HG03520 (cell line): ENCODE measurements around the gene UBL7.

Experiments
- ATAC-seq: cut with Tn5 transposase; IDR thresholded peaks from one replicate; pipeline ENCODE4 v1.9.1; 2021; ENCODE audit warnings: mild to moderate bottlenecking, moderate library complexity; ENCODE audit not compliant: unreplicated experiment

UBL7 gene

DNA sequence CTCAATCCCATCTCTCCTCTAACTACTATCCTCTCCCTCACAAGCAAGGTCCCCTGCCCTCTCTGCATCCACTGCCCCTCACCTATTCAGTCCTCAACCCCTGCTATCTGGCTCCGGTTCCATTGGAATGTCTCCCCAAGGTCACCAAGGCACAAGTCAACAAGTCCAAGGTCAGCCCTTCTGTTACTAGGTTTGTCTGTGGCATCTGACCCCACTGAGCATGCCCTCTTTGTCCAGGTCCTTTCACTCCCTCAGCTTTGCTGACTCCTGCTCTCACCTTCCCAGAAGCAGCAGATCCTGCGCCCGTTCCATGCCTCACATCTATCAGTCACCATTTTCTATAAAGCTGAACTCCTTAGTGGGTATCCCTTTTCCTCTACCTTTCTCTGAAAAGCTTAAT, 18.9 kb downstream of the UBL7 start:
- no peak for ATAC-seq

DNA sequence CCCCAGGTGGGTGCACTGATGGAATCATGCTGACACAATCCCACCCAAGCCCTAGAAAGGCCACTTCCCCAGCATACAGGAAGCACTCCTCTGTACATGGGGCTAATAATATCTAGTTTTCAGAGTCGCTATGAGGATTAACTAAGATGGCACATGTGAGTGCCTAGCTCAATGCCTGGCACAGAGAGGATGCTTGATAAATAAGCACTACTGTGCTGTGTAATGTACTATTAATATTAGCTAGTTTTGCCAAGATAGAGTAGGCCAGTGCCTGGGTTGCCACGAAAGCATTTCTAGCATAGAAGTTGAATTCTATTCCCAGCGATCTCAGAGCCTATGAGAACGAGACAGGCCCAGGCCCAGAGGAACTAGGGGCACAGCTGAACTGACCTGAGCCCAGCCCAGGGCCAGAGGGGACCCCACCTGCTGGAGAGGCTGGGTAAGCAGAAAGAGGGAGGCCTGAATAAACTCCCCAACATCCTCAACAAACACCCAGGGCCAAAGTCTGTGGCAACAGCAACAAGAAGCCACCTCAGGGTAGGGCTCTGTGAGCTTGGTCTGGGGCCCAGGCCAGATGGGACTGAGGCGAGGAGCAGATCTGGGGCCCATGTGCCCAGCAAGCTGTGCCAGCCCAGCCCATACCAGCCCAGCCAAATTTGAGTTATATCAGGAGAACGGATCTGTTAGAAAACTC, 19.6 kb downstream of the UBL7 start:
- ATAC-seq = no peak

DNA sequence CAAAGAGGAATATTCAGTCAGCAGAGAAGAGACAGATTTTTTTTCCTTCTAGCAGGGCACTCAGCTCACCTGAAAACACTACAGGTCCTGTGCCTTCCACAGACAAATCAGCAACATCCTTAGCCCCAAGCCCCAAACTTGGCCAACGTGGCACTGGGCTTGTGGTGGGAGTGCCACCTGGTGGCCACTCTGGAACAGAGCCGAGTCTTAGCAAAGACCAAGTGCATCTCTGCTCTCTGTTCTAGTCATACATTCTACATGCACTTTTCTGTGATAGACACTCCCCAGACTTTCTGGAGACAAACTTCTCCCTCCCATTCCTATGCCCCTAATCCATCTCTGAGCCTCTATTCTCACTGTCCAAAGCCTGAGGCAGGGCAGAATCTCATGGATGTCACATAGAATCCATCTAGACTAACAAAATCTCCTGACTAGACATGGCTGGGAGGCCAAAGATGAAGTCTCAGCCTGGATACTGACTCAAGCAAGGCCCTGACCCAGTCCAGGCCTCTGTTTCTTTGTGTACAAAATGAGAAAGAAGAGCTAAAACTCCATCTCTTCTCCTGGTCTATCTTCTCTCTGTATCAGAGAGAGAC, 22.1 kb downstream of the UBL7 start:
- no peak for ATAC-seq

DNA sequence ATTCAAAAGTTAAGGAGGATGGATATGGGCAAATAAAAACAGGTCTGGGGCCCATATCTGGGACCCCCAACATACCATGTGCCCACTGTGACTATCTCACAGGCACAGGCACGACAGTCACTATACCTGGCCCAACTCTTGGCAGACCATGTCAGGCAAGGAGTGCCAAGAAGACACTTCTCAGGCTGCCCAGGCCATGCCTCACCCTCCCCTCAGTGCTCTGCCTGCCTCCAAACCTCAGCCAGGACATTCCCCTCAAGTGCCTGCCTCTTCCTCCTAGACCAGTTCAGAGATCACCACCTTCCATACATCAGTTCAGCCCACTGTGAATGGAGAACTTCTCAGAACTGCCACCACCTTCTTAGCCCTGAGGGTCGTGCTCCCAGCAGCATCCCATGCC, 22.8 kb downstream of the UBL7 start:
- no peak for ATAC-seq

DNA sequence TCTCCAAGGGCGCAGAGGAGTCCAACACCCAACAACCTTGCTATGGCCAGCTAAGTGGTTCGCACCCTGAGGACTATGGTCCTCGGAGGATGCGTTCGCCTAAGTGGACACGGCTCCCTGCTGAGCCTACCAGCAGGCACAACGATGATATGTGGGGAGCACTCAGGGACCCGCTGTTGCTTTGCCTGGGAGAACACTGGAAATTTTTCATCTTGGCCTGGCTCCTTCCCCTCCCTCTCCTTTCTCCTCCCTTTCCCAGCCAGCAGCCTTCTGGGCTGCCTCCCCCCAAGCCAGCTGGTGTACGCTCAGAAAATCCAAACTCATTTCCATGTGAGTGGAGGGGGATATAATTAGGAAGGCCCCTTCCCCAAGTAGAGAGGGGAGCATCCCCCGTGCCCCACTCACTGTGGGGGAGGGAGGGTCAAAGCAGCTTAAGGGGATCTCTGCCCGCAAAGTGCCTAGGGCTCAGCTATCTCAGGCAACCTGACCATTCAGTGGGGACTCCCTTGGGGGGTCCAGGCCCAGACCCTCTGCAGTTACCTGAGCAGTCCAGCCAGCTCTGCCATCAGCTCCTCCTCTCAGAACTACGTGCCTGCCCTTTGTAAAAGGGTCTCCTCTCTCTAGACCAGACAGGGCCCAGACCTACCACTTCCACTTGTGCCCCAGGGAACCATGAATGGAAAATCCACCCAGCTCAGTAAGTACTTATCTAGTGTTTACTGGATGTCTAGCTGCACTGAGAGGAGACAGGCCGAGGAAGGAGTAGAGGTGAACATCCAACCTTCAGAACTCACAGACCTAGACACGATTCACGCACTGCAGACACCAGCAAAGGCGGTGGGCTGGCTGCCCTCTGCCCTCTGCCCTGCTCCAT, 26.5 kb downstream of the UBL7 start:
- no peak for ATAC-seq

DNA sequence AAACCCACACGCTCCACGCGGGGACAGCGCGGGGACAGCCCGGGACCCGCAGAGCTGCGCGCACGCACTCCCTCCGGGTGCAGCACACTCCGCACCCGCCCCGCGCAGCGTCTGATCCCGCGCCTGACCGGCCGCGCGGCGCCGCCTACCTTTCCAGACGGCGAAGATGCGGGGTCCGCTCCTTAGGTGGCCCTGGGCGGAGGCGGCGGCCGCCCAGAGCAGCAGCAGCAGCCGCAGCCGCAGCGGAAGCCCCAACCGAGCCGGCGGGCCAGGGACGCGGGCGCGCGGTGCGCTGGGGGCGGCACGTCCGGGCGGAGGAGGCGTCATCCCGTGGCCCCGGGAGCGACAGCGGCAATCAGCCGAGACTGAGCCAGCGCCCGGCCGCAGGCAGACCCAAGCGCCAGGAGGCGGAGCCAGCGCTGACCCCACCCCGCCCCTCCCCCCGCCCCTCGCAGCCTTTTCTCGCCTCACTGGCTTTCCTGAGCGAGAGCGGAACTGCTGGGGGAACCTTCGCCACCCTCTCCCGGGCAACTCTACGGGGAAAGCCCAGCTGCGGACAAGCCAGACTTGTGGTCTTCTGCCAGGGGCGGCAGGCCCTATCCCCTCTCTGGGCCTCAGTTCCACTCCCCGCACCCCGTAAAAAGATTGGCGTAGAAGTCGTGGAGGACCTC, 27.2 kb downstream of the UBL7 start, which contains the start of gene SEMA7A:
Gene SEMA7A (minus strand): TSS at position 367 of the 671 bp plus-strand sequence. CDS start 40 bp downstream, at position 327.
- peak; percentile 70 for ATAC-seq

DNA sequence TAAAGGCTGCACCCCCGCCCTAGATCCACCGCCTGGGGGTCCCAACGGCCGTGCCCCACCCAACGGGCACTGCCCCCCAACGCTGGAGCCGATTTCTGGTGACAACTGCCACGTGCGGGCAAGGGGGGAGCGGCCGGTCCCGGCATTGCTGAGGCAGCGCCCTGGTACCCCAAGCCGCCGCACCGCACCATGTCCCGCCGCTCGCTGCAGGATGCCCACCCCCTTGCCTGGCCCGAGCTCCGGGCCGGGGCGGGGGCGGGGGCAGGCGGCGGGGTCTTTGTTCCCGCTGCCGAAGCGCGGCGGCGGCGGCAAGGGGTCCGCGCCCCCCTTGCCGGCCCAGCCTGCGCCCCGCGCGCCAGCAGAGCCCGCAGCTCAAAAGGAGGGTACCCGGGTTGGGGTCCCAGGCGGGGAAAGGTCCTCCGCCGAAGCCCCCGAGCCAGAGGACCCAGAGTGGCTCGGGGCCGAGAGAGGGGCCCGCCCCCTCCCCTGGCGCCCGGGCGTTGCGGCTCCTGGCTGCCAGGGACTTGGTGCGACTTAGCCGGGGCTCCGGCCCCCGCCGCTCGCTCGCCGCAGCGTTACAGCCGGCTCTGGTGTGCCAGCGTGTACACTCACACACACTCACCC, 27.9 kb downstream of the UBL7 start:
- ATAC-seq = peak; percentile 7

DNA sequence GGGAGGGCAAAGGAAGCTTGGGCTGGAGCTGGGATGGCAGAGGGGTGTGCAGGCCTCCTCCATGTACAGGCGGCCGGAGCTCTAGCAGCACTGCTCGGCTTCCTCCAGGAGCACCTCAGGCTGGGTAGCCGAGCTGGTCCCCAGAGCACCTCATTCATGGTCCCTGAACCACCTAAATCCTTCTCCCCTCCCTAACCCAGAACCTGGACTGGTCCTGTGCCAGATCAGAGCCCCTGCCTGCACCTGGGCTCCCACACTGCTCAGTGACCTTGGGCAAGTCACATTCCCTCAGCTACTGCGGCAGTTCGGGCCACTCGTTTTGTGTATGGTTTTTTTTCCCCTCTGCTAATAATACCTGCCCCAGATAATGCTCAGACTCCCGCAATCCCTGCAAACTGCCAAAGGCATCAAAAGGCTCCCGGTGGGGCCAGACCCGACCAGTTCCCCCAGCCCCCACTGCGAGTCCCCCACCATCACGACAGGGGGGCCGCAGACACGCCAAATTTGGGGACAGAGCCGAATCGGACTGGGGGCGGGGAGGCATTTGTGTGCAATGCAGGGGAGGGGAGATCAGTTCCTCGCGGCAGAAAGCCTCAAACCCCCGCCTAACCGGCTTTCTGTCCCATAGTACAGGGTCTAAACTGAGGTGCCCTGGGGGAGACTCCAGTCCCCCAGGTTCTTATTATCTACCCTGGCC, 28.5 kb downstream of the UBL7 start:
- ATAC-seq = no peak

DNA sequence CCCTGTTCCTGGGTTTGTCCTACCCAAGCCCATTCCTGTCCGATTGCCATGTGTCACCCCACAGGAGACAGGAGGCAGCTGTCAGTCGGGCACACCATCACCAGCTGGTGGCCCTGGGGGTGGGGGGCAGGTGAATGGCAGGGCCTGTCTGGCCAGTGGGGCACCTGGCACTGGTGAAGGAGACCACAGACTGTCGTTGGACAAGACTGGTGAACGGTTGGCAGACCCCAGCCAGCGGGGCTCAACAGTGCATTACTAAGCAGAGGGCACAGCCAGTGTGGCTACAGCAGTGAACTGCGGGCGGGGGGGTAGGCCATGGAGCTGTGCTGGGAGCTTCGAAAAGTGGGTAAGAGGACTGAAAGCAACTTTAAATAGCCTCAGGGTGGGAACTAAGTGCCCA, 29.3 kb downstream of the UBL7 start:
- ATAC-seq = no peak

DNA sequence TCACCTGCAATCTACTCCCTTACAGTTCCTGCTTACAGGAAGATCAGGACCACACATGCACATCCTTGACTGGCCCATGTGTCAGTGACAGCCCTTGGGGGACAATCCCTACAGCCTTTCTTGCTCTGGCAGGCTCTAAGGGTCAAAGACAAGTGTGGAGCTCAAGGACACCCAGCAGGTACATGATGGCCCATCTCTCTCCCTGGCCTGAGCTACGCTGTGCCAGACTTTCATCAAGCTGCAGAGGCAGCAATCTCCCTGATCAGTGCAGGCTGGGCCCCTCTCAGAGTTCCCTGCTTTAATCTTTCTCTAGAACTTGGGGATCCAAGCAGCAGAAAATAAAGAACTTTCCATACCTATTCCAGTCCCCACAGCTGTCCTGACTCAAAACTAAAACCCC, 29.8 kb downstream of the UBL7 start:
- ATAC-seq = no peak

DNA sequence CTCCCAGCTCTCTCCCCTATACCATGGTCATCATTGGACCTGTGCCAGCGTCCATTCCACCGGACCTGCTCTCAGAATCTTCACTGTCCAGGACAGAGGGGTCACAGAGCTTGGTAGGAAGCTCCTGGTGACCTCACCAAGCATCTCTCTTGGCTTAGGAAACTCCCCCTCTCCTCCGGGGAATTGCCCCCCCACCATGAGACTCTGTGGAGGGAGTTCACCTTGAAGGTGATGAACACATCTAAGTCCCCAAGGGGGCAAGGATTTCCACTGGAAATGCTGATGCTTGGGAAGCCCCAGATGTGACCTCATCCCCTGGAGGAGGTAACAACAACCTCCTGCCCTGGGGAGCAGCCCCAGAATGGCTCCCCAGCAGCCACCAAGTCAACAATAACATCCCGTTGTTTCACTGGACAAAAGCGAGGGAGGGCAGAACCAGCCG, 30.4 kb downstream of the UBL7 start:
- no peak for ATAC-seq

DNA sequence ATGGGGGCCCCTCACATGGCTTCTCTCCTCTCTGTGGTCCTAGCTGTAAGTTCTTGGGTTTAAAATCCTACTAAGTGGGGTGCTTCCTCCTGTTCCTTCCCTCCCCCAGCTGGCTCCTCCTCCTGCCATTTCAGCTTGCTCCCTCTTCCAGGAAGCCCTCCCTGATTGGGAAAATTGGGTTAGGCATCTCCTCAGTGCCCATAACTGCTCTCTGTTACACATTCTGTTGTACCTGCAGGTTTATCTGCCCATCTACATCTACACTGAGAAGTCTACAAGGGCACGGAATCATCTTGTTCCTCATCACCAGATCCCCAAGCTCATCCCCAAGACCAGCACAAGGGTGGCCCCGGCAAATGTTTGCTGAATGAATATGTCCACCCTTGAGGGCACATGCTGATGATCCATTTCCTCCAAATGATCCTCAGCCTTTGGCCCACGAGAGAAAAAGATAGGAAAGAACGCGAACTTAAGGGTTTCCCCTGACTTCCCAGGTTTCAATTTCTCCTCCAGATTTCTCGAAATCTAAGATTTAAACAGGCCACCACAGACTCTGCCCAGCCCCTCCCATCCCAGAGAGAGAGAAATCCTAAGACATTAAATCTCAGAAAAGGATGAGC, 31.1 kb downstream of the UBL7 start:
- no peak for ATAC-seq

DNA sequence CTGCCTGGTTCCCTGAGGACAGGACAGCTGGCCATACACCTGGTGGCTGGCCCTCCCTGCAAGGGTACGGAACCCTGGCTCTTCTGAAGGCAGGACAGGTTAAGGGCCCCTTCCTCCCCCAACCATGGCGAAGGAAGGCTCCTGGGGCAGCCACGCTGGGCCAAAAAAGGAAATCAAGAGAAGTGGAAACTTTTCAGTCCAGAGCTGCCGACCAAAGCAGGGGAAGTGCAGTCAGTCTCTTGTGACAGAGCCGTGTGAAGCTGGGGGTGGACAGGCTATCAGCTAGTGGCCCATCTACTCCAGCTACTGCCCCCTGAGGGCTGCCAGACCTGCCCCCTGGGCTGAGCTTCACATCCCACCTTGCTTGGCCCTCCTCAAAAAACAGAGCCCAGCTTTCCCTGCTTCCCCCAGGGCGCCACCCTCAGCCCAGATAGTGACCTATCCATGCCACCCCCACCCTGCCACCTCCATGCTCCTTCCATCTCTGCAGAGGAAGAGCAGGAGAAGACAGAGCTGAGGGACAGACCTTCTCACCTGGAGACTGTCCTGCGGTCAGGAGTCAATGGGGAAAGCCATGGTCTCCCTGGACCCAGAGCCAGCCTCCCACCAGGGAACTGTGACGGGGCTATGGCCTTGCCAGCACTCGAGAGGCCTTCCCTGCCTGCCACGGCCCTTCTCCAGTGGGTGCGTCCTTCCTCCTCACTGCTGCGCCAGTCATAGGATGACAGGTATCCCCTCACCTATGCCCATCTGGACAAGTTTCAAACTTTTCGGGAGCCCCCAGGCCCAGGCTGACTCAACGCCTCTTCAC, 31.8 kb downstream of the UBL7 start:
- ATAC-seq = no peak

DNA sequence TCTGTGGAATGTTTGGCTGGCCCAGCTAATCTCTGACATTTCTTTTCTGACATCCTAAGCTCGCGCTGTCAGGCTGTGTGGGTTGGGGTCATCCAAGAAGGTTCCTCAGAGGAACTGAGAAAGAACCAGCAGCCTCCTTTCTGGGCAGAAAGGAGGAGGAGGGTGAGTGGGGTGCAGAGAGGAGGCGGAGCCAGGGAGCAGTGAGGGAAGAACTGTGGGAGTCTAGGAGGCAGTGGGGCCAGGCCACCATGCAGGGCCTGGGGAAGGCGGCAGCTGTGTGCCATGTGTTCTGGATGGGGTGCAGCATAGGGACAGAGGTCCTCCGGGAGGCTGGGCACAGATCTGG, 32.5 kb downstream of the UBL7 start:
- no peak for ATAC-seq

DNA sequence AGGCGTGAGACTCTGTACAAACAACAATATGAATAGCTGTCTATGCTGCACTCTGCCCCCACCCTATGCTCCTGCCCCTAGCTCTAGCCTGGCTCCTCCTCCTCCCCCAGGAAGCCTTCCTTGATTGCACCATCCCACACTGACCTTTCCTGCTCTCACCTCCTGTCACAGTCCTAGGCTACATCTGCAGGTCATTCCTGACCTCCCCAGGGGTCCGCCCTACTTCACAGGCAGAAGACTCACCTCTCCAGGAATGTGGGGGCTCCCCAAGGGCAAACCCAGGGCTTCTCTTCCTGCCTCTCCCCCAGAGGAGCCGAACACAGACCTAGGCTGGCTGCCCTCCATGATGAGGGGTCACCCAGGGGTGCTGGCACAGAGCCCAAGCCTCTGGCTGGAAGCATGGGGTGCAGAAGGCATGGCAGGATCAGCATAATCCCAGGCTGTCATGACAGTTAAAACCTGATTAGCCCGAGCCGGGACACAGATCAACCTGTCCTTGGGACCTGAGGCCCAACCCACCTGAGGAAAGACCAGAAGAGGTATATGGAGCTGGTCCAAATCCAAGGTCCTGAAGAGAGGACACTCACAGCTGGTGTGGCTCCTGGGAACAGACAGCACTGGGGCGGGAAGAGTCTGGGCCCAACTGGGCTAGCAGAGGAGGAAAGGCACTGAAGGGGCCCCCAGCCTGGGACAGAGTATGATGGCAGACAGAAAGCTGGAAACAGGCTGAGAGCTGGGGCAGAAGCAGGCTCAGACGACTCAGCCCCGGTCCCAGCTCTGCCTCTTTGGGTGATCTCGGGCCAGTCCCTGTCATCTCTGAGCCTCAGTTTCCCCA, 33.1 kb downstream of the UBL7 start:
- no peak for ATAC-seq

DNA sequence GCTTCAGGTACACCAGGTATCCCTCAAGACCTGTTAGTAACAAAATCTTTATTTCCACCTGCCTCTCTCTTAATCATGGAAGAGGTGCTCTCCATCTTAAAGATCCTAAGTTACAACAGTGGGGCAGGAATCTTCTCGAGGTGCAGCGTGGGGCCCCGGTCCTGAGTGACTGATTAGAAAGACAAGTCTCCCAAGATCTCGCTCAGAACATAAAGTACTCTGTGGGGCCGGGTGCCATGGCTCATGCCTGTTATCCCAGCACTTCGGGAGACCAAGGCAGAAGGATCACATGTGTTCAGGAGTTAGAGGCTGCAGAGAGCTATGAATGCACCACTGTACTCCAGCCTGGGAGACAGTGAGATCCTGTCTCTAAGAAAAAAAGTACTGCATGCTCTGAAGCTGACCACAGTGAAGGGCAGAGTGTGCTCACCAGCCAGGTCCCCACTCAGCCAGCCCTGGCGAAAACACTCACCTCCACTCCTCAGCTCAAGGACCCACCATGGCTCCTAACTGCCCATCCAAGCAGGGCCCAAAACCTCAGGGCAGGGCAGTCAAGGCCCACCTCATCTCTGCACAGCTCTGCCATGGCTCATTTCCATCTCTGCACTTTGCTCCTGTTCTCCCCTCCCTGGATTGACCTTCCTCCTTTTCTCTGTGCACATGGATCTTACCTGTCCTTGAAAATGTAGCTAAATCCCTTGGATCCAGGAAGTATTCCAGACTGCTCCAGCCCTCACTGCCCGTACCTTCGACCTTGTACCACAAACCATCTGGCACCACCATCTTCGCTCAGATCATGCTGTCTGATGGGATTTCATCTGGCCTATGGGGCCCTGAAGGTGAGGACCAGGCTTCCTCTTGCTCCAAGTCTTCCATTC, 34.3 kb downstream of the UBL7 start:
- no peak for ATAC-seq

DNA sequence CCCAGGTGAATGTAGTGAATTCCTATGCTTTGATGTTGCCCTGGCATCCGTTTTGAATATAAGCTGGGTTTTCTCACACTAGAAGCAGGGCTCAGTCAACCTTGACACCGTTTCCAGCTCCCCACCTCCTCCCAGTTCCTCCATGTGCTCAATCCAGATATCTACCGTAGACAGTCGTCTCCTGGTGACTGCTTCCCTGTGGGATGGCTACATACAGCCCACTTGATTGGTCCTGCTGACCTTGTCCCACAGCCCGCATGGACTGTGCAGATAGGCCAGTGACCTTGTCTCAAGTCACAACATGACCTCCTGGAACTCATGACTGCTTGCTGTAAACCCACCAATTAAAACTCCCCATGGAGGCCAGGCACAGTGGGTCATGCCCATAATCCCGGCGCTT, 35.3 kb downstream of the UBL7 start:
- no peak for ATAC-seq
